Neural cell (in vitro differentiated cells): ENCODE results near the gene ARHGAP10. TPM values are rescaled to one million over a fixed set of nuclear protein-coding genes. Genes with fewer than 3 reads are reported as not detected.

Experiments used
- H2AFZ ChIP-seq: fragments of 200-600, 300-800 bp; sonication (generic), shearing (Covaris generic); 2 replicates; pipeline ENCODE4 v1.6.0; 2014; ENCODE audit warnings: low read depth, mild to moderate bottlenecking, antibody characterized with exemption, low read length, moderate library complexity
- H3F3A ChIP-seq: fragments of 200-600 bp; shearing (Covaris generic); 2 replicates; pipeline ENCODE4 v1.6.1; 2016; ENCODE audit warnings: mild to moderate bottlenecking, moderate library complexity, mixed read lengths, antibody characterized with exemption, low read length; ENCODE audit not compliant: insufficient read depth, poor library complexity, severe bottlenecking
- H3K27ac ChIP-seq: fragments of 200-600, 300-800 bp; sonication (generic), shearing (Covaris generic); 2 replicates; pipeline ENCODE4 v1.5.1; 2014; ENCODE audit warnings: mild to moderate bottlenecking, low read length, moderate library complexity
- H3K27me3 ChIP-seq: fragments of 300-800, 200-600 bp; sonication (generic), shearing (Covaris generic); 2 replicates; pipeline ENCODE4 v1.6.0; 2014; ENCODE audit warnings: mild to moderate bottlenecking, low read depth, low read length, moderate library complexity; ENCODE audit not compliant: insufficient read depth
- H3K36me3 ChIP-seq: fragments of 300-800, 200-600 bp; sonication (generic), shearing (Covaris generic); 2 replicates; pipeline ENCODE4 v1.5.1; 2014; ENCODE audit warnings: mild to moderate bottlenecking, antibody characterized with exemption, low read length, moderate library complexity; ENCODE audit not compliant: insufficient read depth
- H3K4me2 ChIP-seq: fragments of 300-800, 200-600 bp; sonication (generic), shearing (Covaris generic); 2 replicates; pipeline ENCODE4 v1.6.0; 2014; ENCODE audit warnings: mild to moderate bottlenecking, low read length
- H3K4me3 ChIP-seq: fragments of 300-800, 200-600 bp; sonication (generic), shearing (Covaris generic); 2 replicates; pipeline ENCODE4 v1.5.1; 2014; ENCODE audit warnings: mild to moderate bottlenecking, low read length, moderate library complexity
- H3K79me2 ChIP-seq: fragments of 200-600 bp; shearing (Covaris generic); replicated peaks from 2 replicates; pipeline ENCODE4 v1.6.0; 2014; ENCODE audit warnings: mild to moderate bottlenecking, low read length, moderate library complexity; ENCODE audit not compliant: insufficient read depth
- H3K9ac ChIP-seq: fragments of 300-800, 200-600 bp; sonication (generic), shearing (Covaris generic); 2 replicates; pipeline ENCODE4 v1.6.1; 2016; ENCODE audit warnings: mild to moderate bottlenecking, low read length, mixed read lengths
- H3K9me2 ChIP-seq: fragments of 200-600 bp; shearing (Covaris generic); 2 replicates; pipeline ENCODE4 v1.6.1; 2016; ENCODE audit warnings: mild to moderate bottlenecking, low read length, mixed read lengths; ENCODE audit not compliant: insufficient read depth
- H3K9me3 ChIP-seq: fragments of 200-600, 300-800 bp; sonication (generic), shearing (Covaris generic); 2 replicates; pipeline ENCODE4 v1.6.1; 2016; ENCODE audit warnings: mild to moderate bottlenecking, mixed run types, low read length, moderate library complexity, mixed read lengths
- H4K20me1 ChIP-seq: fragments of 200-600 bp; shearing (Covaris generic); 2 replicates; pipeline ENCODE4 v1.6.1; 2016; ENCODE audit warnings: mild to moderate bottlenecking, mixed run types; ENCODE audit not compliant: insufficient read depth
- EP300 ChIP-seq: fragments of 450-650 bp; conservative IDR thresholded peaks from 2 replicates; pipeline ENCODE4 v1.6.1; 2014; ENCODE audit warnings: antibody characterized with exemption, mild to moderate bottlenecking, moderate library complexity; ENCODE audit not compliant: poor library complexity, severe bottlenecking
- EZH2 ChIP-seq: fragments of 200-600, 300-800 bp; shearing (Covaris generic), sonication (generic); IDR thresholded peaks from 2 replicates; pipeline ENCODE4 v1.6.1; 2014; ENCODE audit warnings: antibody characterized with exemption, low read length, borderline replicate concordance, mild to moderate bottlenecking; ENCODE audit not compliant: insufficient read depth, poor library complexity, severe bottlenecking
- MXI1 ChIP-seq: fragments of 450-650 bp; conservative IDR thresholded peaks from 2 replicates; pipeline ENCODE4 v1.6.1; 2014; ENCODE audit warnings: antibody characterized with exemption, mild to moderate bottlenecking; ENCODE audit not compliant: poor library complexity, severe bottlenecking
- POLR2AphosphoS5 ChIP-seq: IDR thresholded peaks from 2 replicates; pipeline ENCODE4 v1.6.1; 2012
- RAD21 ChIP-seq: fragments of 450-650 bp; conservative IDR thresholded peaks from 2 replicates; pipeline ENCODE4 v1.6.1; 2014; ENCODE audit warnings: antibody characterized with exemption, mild to moderate bottlenecking, moderate library complexity
- REST ChIP-seq: IDR thresholded peaks from 2 replicates; pipeline ENCODE4 v1.6.1; 2012; ENCODE audit warnings: borderline replicate concordance
- SMC3 ChIP-seq: fragments of 450-650 bp; conservative IDR thresholded peaks from 2 replicates; pipeline ENCODE4 v1.6.1; 2014; ENCODE audit warnings: antibody characterized with exemption, mild to moderate bottlenecking, moderate library complexity; ENCODE audit not compliant: poor library complexity
- TAF1 ChIP-seq: IDR thresholded peaks from 2 replicates; pipeline ENCODE4 v1.6.1; 2012; ENCODE audit warnings: low read depth
- polyA plus RNA-seq: library from polyadenylated mRNA; depleted of rRNA; stranded (reverse); fragments of >200 nt; gene quantifications from 2 replicates; pipeline ENCODE4 v1.2.3, GENCODE V29; 2014
- TF ChIP-seq, protein P1 (sequence below): fragments of 450-650 bp; IDR thresholded peaks from 2 replicates; pipeline ENCODE4 v1.5.1; 2014; ENCODE audit warnings: antibody characterized with exemption, mild to moderate bottlenecking, moderate library complexity; ENCODE audit not compliant: poor library complexity, severe bottlenecking

The ARHGAP10 gene
- polyA plus RNA-seq, 1 donor from 2014 or later = 1.2 TPM

DNA sequence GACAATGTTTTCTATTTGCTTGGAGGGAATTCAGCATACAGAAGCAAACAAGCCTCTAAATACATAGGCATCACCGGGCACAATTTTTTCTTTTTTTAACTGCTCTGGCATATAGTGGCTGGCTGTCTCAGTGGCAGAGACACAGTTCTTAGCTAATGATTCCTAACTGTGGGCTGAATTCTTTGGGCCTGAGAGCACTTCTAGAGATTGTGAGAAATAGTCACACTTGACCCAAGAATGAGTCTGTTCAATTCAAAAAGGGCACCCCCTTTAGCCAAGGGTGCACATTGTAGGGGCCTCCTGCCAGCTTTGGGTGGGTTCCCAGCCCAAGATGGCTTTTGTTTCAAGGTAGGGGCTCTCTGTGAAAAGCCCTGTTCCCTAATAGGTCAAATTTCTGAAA lies 345.7 kb downstream of the ARHGAP10 start:
- H3K9me2 ChIP-seq = no peaks in the 10 kb centered on the region
- H3K4me3 ChIP-seq = no peak overlapping the region
- no peaks in the 10 kb centered on the region for H4K20me1 ChIP-seq
- H3K27ac ChIP-seq = no peak overlapping the region
- H2AFZ ChIP-seq = no peak overlapping the region
- H3K4me2 ChIP-seq = no peak overlapping the region
- H3K9me3 ChIP-seq = no peaks in the 10 kb centered on the region
- H3K79me2 ChIP-seq = no peaks in the 10 kb centered on the region
- H3K27me3 ChIP-seq = no peaks in the 10 kb centered on the region
- no peaks in the 10 kb centered on the region for H3F3A ChIP-seq
- no peak overlapping the region for H3K9ac ChIP-seq
- no peaks in the 10 kb centered on the region for H3K36me3 ChIP-seq
- no peak for TF ChIP-seq TAF1
- no peak for TF ChIP-seq POLR2AphosphoS5
- no peak for TF ChIP-seq MXI1
- TF ChIP-seq, protein P1, sequence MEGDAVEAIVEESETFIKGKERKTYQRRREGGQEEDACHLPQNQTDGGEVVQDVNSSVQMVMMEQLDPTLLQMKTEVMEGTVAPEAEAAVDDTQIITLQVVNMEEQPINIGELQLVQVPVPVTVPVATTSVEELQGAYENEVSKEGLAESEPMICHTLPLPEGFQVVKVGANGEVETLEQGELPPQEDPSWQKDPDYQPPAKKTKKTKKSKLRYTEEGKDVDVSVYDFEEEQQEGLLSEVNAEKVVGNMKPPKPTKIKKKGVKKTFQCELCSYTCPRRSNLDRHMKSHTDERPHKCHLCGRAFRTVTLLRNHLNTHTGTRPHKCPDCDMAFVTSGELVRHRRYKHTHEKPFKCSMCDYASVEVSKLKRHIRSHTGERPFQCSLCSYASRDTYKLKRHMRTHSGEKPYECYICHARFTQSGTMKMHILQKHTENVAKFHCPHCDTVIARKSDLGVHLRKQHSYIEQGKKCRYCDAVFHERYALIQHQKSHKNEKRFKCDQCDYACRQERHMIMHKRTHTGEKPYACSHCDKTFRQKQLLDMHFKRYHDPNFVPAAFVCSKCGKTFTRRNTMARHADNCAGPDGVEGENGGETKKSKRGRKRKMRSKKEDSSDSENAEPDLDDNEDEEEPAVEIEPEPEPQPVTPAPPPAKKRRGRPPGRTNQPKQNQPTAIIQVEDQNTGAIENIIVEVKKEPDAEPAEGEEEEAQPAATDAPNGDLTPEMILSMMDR = no peak
- TF ChIP-seq REST = no peak
- TF ChIP-seq EP300 = no peak

DNA sequence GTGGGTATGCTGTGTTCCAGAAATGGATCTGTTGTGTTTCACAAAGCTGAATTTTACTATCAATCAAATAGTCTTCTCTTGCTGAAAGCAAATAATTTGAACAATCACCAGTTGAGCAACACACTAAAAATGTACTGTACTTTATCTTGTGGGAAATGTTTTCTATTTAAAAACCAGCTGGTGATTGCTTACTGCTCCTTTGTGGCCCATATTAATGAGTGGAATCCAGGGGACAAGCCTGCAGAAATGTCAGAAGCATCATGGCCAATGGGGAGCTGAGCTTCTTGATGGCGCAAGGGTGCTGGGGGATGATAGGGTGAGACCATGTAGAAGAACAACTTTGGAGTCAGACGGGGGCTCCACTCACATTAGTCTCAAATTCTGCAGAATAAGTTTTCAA lies 346.2 kb downstream of the ARHGAP10 start:
- H3K36me3 ChIP-seq = no peaks in the 10 kb centered on the region
- TF ChIP-seq TAF1 (no peak), POLR2AphosphoS5 (no peak), RAD21 (no peak), SMC3 (no peak), EZH2 (no peak), REST (no peak), MXI1 (no peak), EP300 (no peak)
- TF ChIP-seq, protein P1 = no peak
- no peaks in the 10 kb centered on the region for H3F3A ChIP-seq
- H4K20me1 ChIP-seq = no peaks in the 10 kb centered on the region
- no peak overlapping the region for H3K27ac ChIP-seq
- no peaks in the 10 kb centered on the region for H3K27me3 ChIP-seq
- no peak overlapping the region for H3K9ac ChIP-seq
- no peaks in the 10 kb centered on the region for H3K9me3 ChIP-seq
- no peaks in the 10 kb centered on the region for H3K9me2 ChIP-seq
- no peak overlapping the region for H3K4me3 ChIP-seq
- no peak overlapping the region for H2AFZ ChIP-seq
- no peak overlapping the region for H3K4me2 ChIP-seq
- no peaks in the 10 kb centered on the region for H3K79me2 ChIP-seq
